Breast epithelium (tissue), 3 donors: ENCODE measurements around the gene AQP4.

Experiments
- POLR2A ChIP-seq: fragments of 450-650 bp; IDR thresholded peaks from one replicate; pipeline ENCODE4 v1.6.1; 2016; ENCODE audit warnings: antibody characterized with exemption, mild to moderate bottlenecking, moderate library complexity
- POLR2AphosphoS5 ChIP-seq, 3 donors: sonication (generic); formaldehyde crosslinking; IDR thresholded peaks; one replicate each; pipeline ENCODE4 v1.6.1; 2017; ENCODE audit warnings: antibody characterized with exemption in 3 of 3
- TF ChIP-seq, protein P1 (sequence below), 3 donors: fragments of 450-650 bp; IDR thresholded peaks; one replicate each; pipeline ENCODE4 v1.5.1; 2016 to 2017; ENCODE audit warnings: antibody characterized with exemption in 3 of 3, mild to moderate bottlenecking in 3 of 3, moderate library complexity in 3 of 3

DNA sequence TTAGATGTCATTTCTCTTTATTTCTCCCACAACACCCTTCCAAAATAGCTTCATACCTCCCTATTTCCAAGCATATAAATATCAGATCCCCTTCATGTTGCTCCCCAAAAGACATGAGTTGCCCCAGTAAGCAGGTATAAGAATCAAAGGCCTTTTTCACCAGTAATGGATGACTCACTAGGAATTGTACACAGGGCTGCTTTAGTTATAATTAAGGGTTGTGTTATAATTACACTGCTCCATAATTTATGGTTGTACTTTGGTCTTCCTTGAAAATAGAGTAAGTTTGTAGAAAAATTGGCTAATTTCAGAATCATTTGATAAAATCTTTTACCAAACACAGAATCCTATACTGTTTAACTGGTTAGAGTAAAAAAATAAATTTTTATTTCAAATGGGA, 8.8 kb upstream of the AQP4 start:
- TF ChIP-seq, protein P1, sequence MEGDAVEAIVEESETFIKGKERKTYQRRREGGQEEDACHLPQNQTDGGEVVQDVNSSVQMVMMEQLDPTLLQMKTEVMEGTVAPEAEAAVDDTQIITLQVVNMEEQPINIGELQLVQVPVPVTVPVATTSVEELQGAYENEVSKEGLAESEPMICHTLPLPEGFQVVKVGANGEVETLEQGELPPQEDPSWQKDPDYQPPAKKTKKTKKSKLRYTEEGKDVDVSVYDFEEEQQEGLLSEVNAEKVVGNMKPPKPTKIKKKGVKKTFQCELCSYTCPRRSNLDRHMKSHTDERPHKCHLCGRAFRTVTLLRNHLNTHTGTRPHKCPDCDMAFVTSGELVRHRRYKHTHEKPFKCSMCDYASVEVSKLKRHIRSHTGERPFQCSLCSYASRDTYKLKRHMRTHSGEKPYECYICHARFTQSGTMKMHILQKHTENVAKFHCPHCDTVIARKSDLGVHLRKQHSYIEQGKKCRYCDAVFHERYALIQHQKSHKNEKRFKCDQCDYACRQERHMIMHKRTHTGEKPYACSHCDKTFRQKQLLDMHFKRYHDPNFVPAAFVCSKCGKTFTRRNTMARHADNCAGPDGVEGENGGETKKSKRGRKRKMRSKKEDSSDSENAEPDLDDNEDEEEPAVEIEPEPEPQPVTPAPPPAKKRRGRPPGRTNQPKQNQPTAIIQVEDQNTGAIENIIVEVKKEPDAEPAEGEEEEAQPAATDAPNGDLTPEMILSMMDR (IDR thresholded peaks at IDR 0.05): no peak
- TF ChIP-seq POLR2A (no peak), POLR2AphosphoS5 (IDR thresholded peaks at IDR 0.05) (no peak)
